ENCODE measurements around the gene ZNF396.

ZNF396 gene

GRCh38 chr18:35376742-35377695 is at the start of gene ZNF396:
Gene ZNF396 (minus strand): TSS chr18:35377337. CDS start chr18:35374292, 3,045 bp downstream.
- DNase-seq = peak; percentile 85

- no peak for DNase-seq
These were observed 49.6 kb upstream of the ZNF396 start for GRCh38 chr18:35426786-35427185.

DNA sequence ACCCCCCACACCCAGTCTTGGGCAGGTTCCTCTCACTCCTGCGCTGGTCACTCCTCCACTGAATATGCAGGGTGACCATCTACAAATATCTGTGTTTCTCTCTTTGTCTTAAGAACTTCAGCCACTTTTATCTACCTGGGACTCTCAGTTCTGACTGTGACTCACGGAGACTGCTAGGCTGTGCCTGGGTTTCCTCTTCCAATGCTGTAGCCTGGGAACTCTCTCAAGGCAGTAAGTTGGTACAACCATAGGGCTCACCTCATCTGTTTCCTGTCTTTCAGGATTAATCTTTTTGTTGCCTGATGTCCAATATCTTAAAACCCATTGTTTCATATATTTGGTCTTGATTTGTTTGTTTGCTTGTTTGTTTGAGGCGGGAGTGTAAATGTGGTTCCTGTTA is 47.2 kb upstream of the ZNF396 start:
- no peak for DNase-seq

DNA sequence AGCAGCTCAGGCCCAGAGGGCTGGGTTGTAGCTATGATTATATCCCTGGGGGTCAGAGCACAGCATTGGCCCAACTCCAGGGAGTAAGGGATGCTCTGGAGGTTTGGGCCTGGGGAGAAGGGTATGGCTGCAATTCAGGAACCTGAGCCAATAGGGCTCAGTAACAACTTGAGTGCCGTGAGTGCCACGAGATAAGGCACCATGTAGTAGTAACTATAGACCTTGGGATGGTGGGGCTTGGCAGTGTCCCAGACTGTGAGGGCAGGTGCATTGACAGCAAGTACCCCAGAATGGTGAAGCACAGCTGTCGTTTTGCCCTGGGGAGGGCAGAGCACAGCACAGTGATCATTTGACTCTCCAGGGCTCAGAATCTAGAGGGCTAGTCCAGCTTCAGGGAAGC is 45.1 kb upstream of the ZNF396 start:
- no peak for DNase-seq

DNA sequence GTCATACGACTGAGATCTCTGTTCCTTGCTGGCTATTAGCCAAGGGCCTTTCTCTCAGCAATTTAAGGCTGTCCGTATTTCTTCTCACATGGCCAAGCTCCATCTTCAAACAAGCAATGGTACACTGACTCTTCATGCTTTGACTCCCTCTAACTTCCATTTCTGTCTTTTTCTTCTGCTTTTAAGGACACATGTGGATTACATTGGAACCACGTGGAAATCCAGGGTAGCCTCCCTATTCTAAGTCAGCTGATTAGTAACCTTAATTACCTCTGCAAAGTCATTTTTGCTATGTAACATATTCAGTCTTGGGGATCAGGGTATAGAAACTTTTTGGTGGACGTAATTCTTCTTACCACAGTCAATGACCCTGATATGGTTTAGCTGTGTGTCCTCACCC is 41.5 kb upstream of the ZNF396 start:
- DNase-seq = no peak

DNA sequence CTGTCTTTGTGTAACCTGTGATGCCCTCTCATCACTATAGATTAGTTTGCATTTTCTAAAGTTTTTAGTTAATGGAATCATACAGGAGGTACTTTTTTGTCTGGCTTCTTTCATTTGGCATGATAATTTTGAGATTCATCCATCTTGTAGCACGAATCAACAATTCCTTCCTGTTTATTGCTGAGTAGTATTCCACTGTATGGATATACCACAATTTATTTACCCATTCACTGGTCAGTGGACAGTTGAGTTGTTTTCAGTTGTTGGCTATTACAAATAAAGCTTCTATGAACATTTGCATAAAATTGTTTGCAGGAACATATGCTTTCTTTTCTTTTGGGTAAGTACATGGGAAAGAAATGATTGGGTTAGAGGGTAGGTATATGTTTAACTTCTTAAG is 40.1 kb upstream of the ZNF396 start:
- no peak for DNase-seq

GRCh38 chr18:35415511-35416073 is 38.5 kb upstream of the ZNF396 start:
- DNase-seq = peak; percentile 92

GRCh38 chr18:35413163-35413511 is 36.0 kb upstream of the ZNF396 start:
- DNase-seq = no peak

DNA sequence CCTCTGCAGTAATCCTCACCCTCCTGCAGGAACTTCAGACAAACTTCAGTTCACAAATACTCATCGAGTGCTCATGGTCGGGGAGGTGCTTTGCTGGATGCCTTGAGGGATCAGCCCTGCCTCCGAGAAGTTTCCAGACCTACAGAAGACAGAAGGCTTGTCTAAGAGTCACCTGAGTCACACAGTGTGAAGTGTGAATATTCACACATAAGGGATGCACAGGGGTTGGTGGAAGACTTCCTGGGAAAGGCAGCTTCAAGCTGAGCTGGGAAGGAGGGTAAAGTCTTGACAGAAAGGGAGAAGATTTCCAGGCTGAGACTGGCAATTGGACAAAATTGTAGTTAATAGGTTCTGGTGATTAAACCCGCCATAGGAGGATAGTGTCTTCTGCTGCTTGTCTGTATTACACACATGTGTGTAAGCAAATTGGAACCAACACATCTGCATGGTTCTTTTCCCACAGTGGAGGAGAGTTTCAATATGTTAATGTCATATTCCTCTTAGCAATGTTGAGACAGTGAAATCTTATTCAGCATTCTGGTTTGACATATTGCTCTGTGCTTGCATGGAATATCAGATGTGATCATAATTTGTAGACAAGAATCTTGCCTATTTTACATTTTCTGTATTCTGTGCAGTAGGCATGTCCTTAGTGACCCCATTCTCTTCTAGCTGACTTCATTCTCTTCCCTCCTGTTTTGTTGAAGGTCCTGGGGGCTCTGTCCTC is 34.7 kb upstream of the ZNF396 start:
- DNase-seq = no peak

DNA sequence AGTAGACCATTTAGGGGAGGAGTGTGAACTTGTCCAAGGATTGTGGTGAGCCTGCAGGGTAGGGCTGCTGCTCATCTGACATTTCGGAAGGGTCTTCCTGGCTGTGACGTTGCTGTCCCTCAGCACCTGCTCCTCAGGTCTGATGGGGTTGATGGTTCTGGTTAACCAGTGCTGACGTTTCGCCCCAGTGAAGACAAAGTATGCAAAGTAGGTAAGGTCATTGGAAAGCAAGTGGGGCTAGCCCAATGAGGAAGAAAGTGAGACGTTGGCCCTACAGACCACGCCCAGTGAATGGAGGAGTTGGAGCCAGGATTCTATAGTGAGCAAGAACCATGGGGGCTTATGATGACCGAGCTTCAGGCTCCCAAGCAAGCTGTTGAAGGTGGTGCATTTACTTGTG is 33.4 kb upstream of the ZNF396 start:
- DNase-seq = no peak

GRCh38 chr18:35409911-35410310 is 32.8 kb upstream of the ZNF396 start:
- peak; percentile 59 for DNase-seq

DNA sequence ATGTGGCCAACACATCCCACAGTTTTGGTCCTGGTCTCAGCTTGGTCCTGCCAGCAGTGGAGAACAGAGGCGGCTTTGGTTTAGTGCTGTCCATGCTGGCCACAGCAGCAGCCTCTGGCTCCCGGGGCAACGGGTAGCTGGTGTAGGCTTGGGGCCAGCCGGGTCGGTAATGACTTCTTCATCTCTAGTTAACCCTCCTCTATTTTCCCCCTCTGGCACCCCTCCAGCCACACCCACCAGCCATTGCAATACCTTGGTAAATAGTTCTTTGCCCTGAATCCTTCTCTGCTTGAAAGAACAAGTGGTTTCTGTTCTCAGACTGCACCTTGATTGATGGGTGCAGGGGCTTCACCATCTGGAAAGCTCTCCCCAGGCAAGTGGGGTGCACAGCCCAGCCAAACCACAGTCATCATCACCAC is 31.7 kb upstream of the ZNF396 start:
- no peak for DNase-seq

- DNase-seq = peak; percentile 87
These were observed 30.8 kb upstream of the ZNF396 start for GRCh38 chr18:35407871-35408481.

DNA sequence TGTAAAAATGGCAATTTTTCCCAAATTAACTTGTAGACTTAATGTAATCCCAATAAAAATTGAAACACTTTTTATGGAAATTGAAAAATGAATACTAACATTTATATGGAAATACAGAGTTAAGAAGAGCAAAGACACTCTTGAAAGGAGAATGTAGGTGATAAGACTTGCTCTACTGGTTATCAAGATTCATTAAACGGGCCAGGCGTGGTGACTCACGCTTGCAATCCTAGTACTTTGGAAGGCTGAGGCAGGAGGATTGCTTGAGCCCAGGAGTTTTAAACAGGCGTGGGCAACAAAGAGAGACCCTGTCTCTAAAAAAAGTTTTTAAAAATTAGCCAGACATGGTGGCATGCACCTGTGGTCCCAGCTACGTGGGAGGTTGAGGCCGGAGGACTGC is 29.5 kb upstream of the ZNF396 start:
- no peak for DNase-seq

DNA sequence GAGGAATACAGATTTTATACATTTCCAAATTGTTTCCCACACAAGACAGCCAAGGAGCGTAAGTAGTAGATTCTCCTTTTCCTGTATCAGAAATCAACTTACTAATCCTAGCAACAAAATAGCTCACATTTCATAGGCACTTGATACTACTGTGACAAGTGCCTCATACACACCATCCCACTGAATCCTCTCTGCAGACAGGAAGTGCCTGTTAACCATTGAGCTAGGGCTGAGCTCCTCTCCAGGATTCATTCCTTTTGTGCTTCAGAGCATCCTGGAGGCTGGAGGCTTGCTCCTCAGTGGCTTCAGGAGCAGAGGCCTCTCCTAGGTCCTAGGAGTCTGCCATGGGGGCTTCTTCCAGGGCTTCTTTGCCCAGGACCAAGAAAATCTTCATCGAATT is 20.8 kb upstream of the ZNF396 start:
- DNase-seq = no peak

GRCh38 chr18:35393716-35394115 is 16.6 kb upstream of the ZNF396 start:
- no peak for DNase-seq

GRCh38 chr18:35392375-35392774 is 15.2 kb upstream of the ZNF396 start:
- no peak for DNase-seq

DNA sequence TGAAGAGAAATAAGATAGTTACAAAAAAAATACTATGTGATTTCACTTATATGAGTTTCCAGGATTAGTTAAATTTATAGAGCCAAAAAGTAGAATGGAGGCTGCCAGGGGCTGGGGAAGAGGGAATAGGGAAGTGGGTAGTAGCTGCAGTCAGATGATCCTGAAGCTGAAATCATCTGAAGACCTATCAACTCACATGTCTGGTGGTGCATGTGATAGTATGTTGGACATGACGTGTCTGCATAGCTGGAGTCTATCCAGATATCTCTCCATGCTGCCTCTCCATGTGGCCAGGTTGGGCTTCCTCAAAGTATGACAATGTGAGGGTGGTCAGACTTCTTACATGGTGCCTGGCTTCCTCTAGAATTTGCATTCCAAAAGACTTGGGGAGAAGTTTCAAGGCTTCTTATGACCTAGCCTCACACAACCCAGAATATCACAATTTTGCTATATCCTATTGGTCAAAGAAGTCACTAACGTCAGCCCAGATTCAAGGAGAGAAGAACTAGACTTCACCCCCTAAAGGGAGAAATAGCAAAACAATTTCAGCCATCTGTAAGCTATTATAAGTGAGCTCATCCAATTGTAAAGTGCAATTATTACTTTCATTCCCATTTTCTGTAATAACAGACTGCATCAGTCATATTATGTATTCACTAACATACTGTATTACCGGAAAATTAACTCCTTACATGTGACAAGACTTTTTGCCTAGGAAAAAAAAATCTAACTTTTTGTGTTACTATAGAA is 14.0 kb upstream of the ZNF396 start:
- peak; percentile 67 for DNase-seq

DNA sequence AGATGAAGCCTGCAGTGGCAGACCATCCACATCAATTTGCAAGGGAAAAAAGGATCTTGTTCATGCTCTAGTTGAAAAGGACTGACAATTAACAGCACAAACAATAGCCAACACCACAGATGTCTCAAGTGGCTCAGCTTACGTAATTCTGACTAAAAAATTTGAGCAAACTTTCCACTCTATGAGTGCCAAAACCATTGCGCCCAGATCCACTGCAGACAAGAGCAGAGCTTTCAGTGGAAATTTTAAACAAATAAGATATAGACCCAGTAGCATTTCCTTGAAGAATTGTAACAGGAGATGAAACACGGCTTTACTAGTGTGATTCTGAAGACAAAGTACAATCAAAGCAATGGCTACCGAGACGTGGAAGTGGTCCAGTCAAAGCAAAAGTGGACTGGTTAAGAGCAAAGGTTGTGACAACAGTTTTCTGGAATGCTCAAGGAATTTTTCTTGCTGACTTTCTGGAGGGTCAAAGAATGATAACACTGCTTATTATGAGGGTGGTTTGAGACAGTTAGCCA is 12.0 kb upstream of the ZNF396 start:
- DNase-seq = no peak

DNA sequence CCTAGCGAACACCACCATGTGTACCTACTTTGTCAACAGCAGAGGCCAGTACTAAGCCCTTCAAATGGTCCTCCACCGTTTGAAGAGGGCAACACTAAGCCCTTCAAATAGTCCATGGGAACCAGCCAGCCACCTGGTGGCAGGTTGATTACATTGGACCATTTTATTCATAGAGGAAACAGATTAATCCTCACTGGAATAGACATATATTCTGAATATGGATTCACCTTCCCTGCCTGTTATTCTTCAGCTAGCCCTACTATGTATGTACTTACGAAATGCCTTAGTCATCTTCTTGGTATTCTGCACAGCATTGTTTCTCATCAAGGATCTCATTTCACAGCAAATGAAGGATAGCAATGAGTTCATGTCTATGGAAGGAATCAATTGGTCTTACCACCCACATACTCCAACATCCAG is 10.0 kb upstream of the ZNF396 start:
- DNase-seq = no peak

DNA sequence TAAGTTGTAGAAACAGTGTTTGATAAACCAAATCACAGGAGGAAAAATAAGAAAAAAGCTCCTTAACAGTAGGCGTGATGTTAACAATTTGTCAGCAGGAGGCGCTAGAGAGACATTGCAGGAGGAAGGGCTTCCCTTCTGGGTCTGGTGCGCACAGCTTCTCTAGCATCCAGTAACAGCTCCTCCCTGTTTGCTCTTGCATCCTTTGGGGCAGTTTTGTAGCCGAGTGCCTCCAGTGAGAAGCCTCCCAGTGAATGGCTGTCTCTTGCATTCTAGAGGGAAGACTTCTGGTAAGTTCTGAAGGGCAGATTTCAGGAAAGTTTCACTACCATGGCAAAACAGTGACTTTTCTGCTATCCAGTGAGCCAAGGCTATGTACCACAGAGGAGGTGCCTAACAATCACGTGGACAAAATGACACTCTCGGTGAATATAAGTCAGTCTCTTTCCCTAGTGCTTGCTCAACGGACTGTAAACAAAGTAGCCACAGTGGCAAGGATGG is 9.5 kb upstream of the ZNF396 start:
- peak; percentile 88 for DNase-seq

- DNase-seq = no peak
These were observed 6.0 kb upstream of the ZNF396 start for GRCh38 chr18:35383136-35383535.
